Germinal center (tissue), 1 donor: ENCODE measurements around the gene CFAP161.

Experiments
- DNase-seq: peaks from one replicate; pipeline ENCODE4 v3.0.0; 2012; ENCODE audit warnings: mixed read lengths, low spot score

The CFAP161 gene

DNA sequence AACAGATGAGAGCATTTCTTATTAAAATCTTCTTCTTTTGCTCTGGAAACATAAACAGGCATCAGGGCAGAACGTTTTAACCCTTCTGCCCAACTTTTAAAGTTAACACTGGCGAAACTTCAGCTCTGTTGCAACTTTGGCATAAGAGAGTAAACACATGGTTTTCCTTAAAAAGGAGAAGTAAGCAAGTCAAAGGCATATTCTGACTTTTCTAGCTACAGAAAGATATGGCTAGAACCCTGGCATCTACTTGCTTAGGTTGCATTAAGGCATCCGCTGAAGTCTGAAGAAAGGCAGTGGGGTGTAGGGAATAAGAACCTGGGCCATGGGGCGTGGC is 49.3 kb downstream of the CFAP161 start:
- no peak for DNase-seq

GRCh38 chr15:81184188-81184587 is 50.1 kb downstream of the CFAP161 start:
- DNase-seq = no peak

DNA sequence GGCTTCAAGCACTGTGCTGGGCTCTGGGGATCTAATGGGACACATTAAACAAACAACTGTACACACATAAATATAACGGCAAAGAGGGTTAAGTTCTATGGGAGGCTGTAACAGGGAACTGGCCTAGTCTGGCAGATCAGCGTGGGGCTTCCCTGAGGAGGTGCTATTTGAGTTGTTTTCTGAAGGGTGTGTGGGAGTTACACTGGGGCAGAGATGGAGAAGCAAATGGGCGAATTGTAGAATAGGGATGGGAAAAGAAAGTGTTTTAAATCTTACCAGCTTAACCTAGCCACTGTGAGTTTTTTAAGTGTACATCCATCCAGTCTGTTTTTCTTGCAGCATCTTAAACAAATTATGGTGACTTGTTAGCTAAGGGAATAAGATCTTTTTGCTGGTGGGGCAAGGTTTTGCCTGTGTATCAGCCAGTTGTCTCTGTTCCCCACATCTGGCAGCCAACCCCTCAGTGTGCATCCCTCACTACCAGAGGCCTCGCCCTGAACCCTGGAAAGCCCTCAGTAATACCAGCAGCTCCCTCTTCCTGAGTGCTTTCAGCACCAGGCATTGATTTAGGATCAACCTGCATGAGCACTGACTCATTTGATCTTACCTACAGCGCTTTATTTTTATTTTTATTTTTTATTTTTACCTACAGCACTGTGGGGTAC is 51.7 kb downstream of the CFAP161 start:
- DNase-seq = no peak

- DNase-seq = no peak
Measured at GRCh38 chr15:81188354-81188753, 54.3 kb downstream of the CFAP161 start.

DNA sequence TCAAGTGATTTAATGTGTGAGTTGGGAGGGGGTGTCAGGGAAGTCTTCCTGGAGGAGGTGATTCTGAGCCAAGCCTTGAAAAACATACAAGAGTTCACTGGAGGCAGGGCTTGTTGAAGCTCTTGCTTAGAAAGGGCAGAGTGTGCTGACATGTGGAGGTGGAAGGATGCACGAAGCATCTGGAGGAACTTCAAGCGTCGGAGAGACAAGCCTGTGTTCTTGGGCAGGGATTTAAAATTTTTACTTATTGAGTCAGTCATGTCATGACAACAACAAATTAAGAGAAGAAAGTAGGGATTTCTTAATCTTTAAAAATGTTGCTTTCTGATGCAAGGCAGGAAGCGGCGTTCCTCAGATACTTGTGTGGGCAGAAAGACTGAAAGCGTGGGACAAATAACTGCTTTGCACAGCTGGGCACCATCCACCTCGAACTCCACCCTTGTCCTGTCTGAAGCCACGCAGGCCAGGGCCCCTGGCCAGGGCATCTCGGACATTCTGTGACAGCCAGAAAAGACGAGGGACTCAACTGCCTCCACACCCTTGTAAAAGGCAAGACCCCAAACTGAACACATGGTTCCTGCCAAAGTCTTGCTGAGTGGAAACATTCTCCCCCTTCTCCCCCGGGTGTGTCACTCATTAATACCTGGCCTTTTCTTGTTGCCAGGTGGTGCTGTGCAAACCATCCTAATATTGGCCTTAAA is 55.7 kb downstream of the CFAP161 start:
- no peak for DNase-seq

- no peak for DNase-seq
Measured at GRCh38 chr15:81190922-81191507, 56.9 kb downstream of the CFAP161 start.

DNA sequence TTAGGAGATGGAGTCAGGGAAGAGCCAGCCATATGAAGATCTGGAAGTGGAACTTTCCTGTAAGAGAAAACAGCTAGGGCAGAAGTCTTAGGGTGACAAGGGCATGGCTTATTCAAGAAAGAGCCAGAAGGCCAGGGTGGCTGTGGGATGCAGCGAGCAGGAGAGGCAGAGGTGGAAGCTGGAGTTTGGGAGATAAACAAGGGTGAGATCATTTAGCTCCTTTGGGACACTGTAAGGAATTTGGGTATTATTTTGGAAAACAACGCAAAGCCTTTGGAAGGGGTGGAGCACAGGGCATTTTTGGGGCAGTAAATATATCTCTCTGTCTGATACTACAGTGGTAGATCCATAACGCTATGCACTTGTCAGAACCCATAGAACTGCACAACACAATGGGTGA is 57.6 kb downstream of the CFAP161 start:
- DNase-seq = no peak

DNA sequence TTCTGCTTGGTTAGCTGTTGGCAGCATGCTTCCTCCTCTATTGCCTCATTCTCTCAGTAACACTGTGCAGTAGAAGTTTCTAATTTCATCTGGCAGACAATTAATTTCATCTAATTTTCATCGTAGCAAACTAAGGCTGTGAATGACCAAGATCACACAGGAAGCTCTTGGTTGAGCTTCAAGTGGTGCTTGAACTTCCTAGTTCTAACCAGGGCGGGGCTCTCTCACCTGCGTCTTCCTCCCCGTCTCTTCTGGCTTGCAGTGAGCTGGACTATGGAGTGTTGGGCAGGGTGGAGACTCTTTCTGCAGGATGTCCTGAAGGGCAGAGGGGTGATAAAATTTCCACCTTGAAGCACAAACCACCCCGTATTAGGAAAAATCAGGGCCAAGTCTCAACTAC is 60.7 kb downstream of the CFAP161 start:
- DNase-seq = no peak

GRCh38 chr15:81195339-81195864 is 61.3 kb downstream of the CFAP161 start:
- DNase-seq = no peak

- DNase-seq = no peak
Measured at GRCh38 chr15:81196576-81197254, 62.6 kb downstream of the CFAP161 start, which contains the start of gene IL16. IL16 (plus strand) TSS chr15:81196879; CDS start chr15:81225400, 28,521 bp downstream.

- DNase-seq = no peak
Measured at GRCh38 chr15:81197255-81197630, 63.2 kb downstream of the CFAP161 start.

- no peak for DNase-seq
Measured at GRCh38 chr15:81197688-81198281, 63.7 kb downstream of the CFAP161 start.
